Chondrocyte (in vitro differentiated cells): ENCODE measurements around the gene NUMBL. TPM values are rescaled to one million over a fixed set of nuclear protein-coding genes. Genes with fewer than 3 reads are reported as not detected.

Experiments used
- DNase-seq: peaks from one replicate; pipeline ENCODE4 v3.0.0; 2021; ENCODE audit warnings: mixed read lengths, low spot score
- H3K27ac Mint-ChIP-seq: one replicate; pipeline ENCODE4 v1.8.0; 2021; ENCODE audit warnings: mild to moderate bottlenecking, moderate library complexity, mixed read lengths; ENCODE audit not compliant: unreplicated experiment
- H3K27me3 Mint-ChIP-seq: 2 replicates; pipeline ENCODE4 v1.8.0; 2021; ENCODE audit warnings: low read depth, mixed read lengths
- H3K36me3 Mint-ChIP-seq: 2 replicates; pipeline ENCODE4 v1.8.0; 2021; ENCODE audit warnings: low read depth, mixed read lengths
- H3K4me1 Mint-ChIP-seq: 2 replicates; pipeline ENCODE4 v1.8.0; 2021; ENCODE audit warnings: low read depth, mild to moderate bottlenecking, mixed read lengths
- H3K4me3 Mint-ChIP-seq: one replicate; pipeline ENCODE4 v1.8.0; 2021; ENCODE audit warnings: mild to moderate bottlenecking, moderate library complexity, mixed read lengths; ENCODE audit not compliant: unreplicated experiment
- H3K9me3 Mint-ChIP-seq: 2 replicates; pipeline ENCODE4 v1.8.0; 2021; ENCODE audit warnings: low read depth, mixed read lengths
- total RNA-seq: library from RNA; stranded (reverse); gene quantifications from 3 replicates; pipeline ENCODE4 v1.2.1, GENCODE V29; 2021
- TF ChIP-seq, protein P1 (sequence below): fragments of 200-600 bp; sonication (generic); IDR thresholded peaks from 2 replicates; pipeline ENCODE4 v1.5.0; 2021; ENCODE audit warnings: antibody characterized with exemption, mild to moderate bottlenecking, moderate library complexity

The NUMBL gene
- total RNA-seq, 1 donor from 2014 or later = 121 TPM

DNA sequence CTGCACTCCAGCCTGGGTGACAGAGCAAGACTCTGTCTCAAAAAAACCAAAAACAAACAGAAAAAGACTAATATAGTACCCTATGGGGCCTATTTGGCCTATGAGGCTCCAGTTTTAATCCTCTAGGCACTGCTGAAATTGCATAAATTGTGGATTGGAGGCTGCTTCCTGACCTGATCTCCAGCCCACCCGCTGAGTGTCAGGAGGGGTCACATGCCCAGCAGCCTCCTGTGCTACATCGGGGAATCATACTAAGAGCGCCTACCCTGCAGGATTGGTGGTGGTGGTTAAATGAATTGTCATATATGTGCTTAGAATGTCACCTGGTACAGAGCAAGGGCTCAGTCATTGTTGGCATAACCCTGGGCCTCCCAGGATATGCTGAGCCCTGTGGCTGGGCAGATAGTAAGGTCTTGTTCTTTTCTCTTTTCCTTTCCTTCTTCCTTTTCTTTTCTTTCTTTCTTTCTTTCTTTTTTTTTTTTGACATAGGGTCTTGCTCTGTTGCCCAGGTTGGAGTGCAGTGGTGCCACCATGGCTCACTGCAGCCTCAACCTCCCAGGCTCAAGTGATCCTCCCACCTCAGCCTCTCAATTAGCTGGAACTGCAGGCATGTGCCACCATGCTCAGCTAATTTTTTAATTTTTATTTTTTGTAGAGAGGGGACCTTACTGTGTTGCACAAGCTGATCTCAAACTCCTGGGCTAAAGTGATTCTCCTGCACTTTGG, 58.0 kb downstream of the NUMBL start:
- Mint-ChIP-seq H3K9me3 (no peaks in the 10 kb centered on the region), H3K4me1 (peaks cover 26% of the 10 kb centered on the region), H3K27ac (no peak overlapping the region), H3K4me3 (no peak overlapping the region), H3K36me3 (peaks cover 7% of the 10 kb centered on the region), H3K27me3 (no peaks in the 10 kb centered on the region)
- TF ChIP-seq, protein P1, sequence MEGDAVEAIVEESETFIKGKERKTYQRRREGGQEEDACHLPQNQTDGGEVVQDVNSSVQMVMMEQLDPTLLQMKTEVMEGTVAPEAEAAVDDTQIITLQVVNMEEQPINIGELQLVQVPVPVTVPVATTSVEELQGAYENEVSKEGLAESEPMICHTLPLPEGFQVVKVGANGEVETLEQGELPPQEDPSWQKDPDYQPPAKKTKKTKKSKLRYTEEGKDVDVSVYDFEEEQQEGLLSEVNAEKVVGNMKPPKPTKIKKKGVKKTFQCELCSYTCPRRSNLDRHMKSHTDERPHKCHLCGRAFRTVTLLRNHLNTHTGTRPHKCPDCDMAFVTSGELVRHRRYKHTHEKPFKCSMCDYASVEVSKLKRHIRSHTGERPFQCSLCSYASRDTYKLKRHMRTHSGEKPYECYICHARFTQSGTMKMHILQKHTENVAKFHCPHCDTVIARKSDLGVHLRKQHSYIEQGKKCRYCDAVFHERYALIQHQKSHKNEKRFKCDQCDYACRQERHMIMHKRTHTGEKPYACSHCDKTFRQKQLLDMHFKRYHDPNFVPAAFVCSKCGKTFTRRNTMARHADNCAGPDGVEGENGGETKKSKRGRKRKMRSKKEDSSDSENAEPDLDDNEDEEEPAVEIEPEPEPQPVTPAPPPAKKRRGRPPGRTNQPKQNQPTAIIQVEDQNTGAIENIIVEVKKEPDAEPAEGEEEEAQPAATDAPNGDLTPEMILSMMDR = no peak
- no peak for DNase-seq

DNA sequence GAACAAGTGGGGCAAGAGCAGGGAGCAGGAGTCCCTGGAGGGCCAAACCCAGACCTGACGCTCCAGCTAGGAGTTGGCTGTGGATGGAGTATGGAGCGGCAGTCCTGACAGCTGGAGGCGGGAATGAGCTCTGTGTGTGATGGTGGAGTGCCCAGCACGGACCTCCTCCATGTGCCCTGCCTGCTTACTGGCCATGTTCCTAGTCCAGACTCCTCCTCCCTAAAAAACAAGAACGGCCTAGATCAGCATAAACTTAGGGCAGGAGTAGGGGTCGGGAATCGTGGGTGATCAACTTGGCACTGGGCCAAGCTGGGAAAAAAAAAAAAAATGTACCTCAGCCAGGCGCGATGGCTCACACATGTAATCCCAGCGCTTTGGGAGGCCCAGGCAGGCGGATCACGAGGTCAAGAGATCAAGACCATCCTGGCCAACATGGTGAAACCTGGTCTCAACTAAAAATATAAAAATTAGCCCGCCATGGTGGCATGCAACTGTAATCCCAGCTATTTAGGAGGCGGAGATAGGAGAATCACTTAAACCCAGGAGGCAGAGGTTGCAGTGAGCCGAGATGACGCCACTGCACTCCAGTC, 59.8 kb downstream of the NUMBL start:
- peaks cover 12% of the 10 kb centered on the region for H3K36me3 Mint-ChIP-seq
- no peak for DNase-seq
- peaks cover 31% of the 10 kb centered on the region for H3K4me1 Mint-ChIP-seq
- TF ChIP-seq, protein P1 = no peak
- no peaks in the 10 kb centered on the region for H3K9me3 Mint-ChIP-seq
- H3K4me3 Mint-ChIP-seq = no peak overlapping the region
- H3K27me3 Mint-ChIP-seq = no peaks in the 10 kb centered on the region
- no peak overlapping the region for H3K27ac Mint-ChIP-seq

DNA sequence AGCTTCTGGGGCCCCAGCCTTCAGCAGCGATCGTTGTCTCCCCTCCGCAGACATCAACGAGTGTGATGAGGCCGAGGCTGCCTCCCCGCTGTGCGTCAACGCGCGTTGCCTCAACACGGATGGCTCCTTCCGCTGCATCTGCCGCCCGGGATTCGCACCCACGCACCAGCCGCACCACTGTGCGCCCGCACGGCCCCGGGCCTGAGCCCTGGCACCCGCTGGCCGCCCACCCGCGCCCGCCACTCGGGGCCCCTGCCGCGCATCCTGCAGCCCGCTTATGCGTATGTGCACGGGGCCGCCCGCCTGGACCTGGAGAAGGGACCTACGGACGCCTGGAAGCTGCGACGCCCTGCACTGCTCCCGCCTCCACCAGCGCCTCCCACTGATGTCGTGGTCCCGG, 61.1 kb downstream of the NUMBL start:
- H3K36me3 Mint-ChIP-seq = peaks cover 20% of the 10 kb centered on the region
- H3K4me3 Mint-ChIP-seq = no peak overlapping the region
- H3K4me1 Mint-ChIP-seq = peaks cover 33% of the 10 kb centered on the region
- no peaks in the 10 kb centered on the region for H3K27me3 Mint-ChIP-seq
- no peaks in the 10 kb centered on the region for H3K9me3 Mint-ChIP-seq
- H3K27ac Mint-ChIP-seq = no peak overlapping the region
- no peak for DNase-seq
- TF ChIP-seq, protein P1 = no peak

DNA sequence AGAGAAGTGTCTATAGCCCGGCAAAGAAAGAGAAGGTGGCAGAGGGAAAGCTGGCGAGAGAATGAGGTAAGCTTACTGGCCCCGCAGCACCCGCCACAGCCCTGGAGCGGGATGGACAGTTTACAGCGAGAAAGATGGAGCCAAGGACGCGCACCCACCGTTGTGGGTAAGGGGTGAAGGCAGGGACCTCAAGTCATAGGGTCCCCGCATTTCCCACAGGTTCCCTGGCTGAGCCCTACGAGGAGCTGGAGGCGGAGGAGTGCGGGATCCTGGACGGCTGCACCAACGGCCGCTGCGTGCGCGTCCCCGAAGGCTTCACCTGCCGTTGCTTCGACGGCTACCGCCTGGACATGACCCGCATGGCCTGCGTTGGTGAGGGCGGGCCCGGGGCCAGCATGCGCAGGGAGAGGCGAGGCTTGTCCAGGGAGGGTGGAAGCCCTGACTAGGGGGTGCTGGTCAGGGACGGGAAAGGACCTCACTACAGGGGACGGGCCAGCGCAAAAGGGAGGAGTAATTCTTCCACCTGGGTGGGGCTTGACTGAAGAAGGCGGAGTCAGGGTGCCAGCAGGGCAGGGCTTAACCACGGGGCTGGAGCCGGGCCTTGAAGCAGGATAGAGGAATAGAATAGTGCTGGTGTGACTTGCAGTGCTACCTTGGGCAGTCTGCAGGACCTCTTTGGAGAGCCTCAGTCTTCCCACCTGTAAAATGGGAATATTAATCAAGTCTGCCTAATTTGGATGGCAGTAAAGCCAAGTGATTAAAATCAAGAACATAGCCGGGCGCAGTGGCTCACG, 62.8 kb downstream of the NUMBL start:
- no peak overlapping the region for H3K4me3 Mint-ChIP-seq
- DNase-seq = no peak
- peaks cover 33% of the 10 kb centered on the region for H3K4me1 Mint-ChIP-seq
- H3K9me3 Mint-ChIP-seq = no peaks in the 10 kb centered on the region
- no peak overlapping the region for H3K27ac Mint-ChIP-seq
- H3K36me3 Mint-ChIP-seq = peaks cover 22% of the 10 kb centered on the region
- TF ChIP-seq, protein P1 = no peak
- no peaks in the 10 kb centered on the region for H3K27me3 Mint-ChIP-seq

DNA sequence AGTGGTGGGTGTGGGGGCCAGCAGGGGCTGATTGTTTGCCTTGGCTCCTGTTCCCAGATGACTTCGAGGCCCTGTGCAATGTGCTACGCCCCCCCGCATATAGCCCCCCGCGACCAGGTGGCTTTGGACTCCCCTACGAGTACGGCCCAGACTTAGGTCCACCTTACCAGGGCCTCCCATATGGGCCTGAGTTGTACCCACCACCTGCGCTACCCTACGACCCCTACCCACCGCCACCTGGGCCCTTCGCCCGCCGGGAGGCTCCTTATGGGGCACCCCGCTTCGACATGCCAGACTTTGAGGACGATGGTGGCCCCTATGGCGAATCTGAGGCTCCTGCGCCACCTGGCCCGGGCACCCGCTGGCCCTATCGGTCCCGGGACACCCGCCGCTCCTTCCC, 63.5 kb downstream of the NUMBL start:
- H3K9me3 Mint-ChIP-seq = no peaks in the 10 kb centered on the region
- DNase-seq = no peak
- H3K27ac Mint-ChIP-seq = no peak overlapping the region
- no peak overlapping the region for H3K4me3 Mint-ChIP-seq
- peaks cover 26% of the 10 kb centered on the region for H3K36me3 Mint-ChIP-seq
- peaks cover 33% of the 10 kb centered on the region for H3K4me1 Mint-ChIP-seq
- TF ChIP-seq, protein P1 = no peak
- no peaks in the 10 kb centered on the region for H3K27me3 Mint-ChIP-seq
